NT2/D1 (cell line): ENCODE measurements around the gene GNG7.

Experiments
- SUZ12 ChIP-seq: IDR thresholded peaks from 2 replicates; pipeline ENCODE4 v1.6.1; 2011; ENCODE audit not compliant: insufficient read length, insufficient read depth; ENCODE audit errors: extremely low read depth
- YY1 ChIP-seq: IDR thresholded peaks from 2 replicates; pipeline ENCODE4 v1.6.1; 2011; ENCODE audit not compliant: insufficient read length, insufficient read depth

- no peak for TF ChIP-seq SUZ12
- no peak for TF ChIP-seq YY1
Measured at GRCh38 chr19:2475018-2475701, 227.3 kb downstream of the GNG7 start.
